Measurements from ENCODE around the gene PRSS35.
A peak's percentile ranks its signal among the peaks of the same experiment; 100 is the strongest.

PRSS35 gene

GRCh38 chr6:83511901-83512681 lies at the start of gene PRSS35:
Gene PRSS35, plus strand, starts transcription at chr6:83512534. Its CDS starts 10,908 bp downstream, at chr6:83523442.
- DNase-seq = peak; percentile 37
- no peaks in the 10 kb centered on the region for H3K9me2 ChIP-seq (replicated peaks; ENCODE audit: insufficient read depth, low read length)
- no peaks in the 10 kb centered on the region for H3K79me2 ChIP-seq (ENCODE audit: low read length)
- TF ChIP-seq EZH2 (optimal IDR thresholded peaks at IDR 0.05; ENCODE audit: low read depth, low read length) (no peak), EZH2phosphoT487 (IDR thresholded peaks at IDR 0.05; ENCODE audit: low read length) (no peak), CTCF (IDR thresholded peaks at IDR 0.05; ENCODE audit: low read length) (no peak)
- H3K27ac ChIP-seq (ENCODE audit: low read length) = no peak within 1 kb of the TSS
- no peaks in the 10 kb centered on the region for H3K27me3 ChIP-seq (replicated peaks; ENCODE audit: insufficient read depth, low read length)
- H3F3A ChIP-seq (ENCODE audit: insufficient read depth, low read length) = no peaks in the 10 kb centered on the region
- 0 out of 2 replicates have a peak within 1 kb of the TSS, but pooled peaks have one; percentile 43 for H2AFZ ChIP-seq (ENCODE audit: low read length)
- H3K4me2 ChIP-seq (ENCODE audit: low read depth, low read length) = peak within 1 kb of the TSS; percentile 52; the same call in 1 of the 2 replicates
- H3K4me3 ChIP-seq (ENCODE audit: low read length) = peak within 1 kb of the TSS; percentile 16; the same call in 1 of the 2 replicates
- no peaks in the 10 kb centered on the region for H3K9me3 ChIP-seq (replicated peaks; ENCODE audit: insufficient read depth, low read length)
- H4K20me1 ChIP-seq (ENCODE audit: insufficient read depth, low read length) = no peaks in the 10 kb centered on the region
- no peaks in the 10 kb centered on the region for H3K4me1 ChIP-seq (ENCODE audit: low read length)
- H3K9ac ChIP-seq (ENCODE audit: low read length) = no peak within 1 kb of the TSS
- H3K36me3 ChIP-seq (replicated peaks; ENCODE audit: insufficient read depth, low read length) = no peaks in the 10 kb centered on the region

GRCh38 chr6:83463886-83464285 lies 48.4 kb upstream of the PRSS35 start:
- Histone ChIP-seq H2AFZ (ENCODE audit: low read length) (no peak overlapping the region), H3K4me1 (ENCODE audit: low read length) (no peaks in the 10 kb centered on the region), H3K27ac (ENCODE audit: low read length) (no peak overlapping the region), H4K20me1 (ENCODE audit: insufficient read depth, low read length) (no peaks in the 10 kb centered on the region), H3K79me2 (ENCODE audit: low read length) (no peaks in the 10 kb centered on the region), H3K36me3 (replicated peaks; ENCODE audit: insufficient read depth, low read length) (no peaks in the 10 kb centered on the region), H3K9ac (ENCODE audit: low read length) (no peak overlapping the region), H3F3A (ENCODE audit: insufficient read depth, low read length) (no peaks in the 10 kb centered on the region), H3K4me3 (ENCODE audit: low read length) (no peak overlapping the region), H3K9me2 (replicated peaks; ENCODE audit: insufficient read depth, low read length) (no peaks in the 10 kb centered on the region), H3K27me3 (replicated peaks; ENCODE audit: insufficient read depth, low read length) (no peaks in the 10 kb centered on the region), H3K4me2 (ENCODE audit: low read depth, low read length) (no peak overlapping the region), H3K9me3 (replicated peaks; ENCODE audit: insufficient read depth, low read length) (no peaks in the 10 kb centered on the region)
- TF ChIP-seq EZH2phosphoT487 (IDR thresholded peaks at IDR 0.05; ENCODE audit: low read length) (no peak), EZH2 (optimal IDR thresholded peaks at IDR 0.05; ENCODE audit: low read depth, low read length) (no peak), CTCF (IDR thresholded peaks at IDR 0.05; ENCODE audit: low read length) (no peak)
- no peak for DNase-seq

GRCh38 chr6:83464381-83465140 lies 47.8 kb upstream of the PRSS35 start:
- Histone ChIP-seq H3K27me3 (replicated peaks; ENCODE audit: insufficient read depth, low read length) (no peaks in the 10 kb centered on the region), H3K4me3 (ENCODE audit: low read length) (no peak overlapping the region), H3K4me1 (ENCODE audit: low read length) (no peaks in the 10 kb centered on the region), H2AFZ (ENCODE audit: low read length) (no peak overlapping the region), H4K20me1 (ENCODE audit: insufficient read depth, low read length) (no peaks in the 10 kb centered on the region), H3K36me3 (replicated peaks; ENCODE audit: insufficient read depth, low read length) (no peaks in the 10 kb centered on the region), H3F3A (ENCODE audit: insufficient read depth, low read length) (no peaks in the 10 kb centered on the region), H3K9ac (ENCODE audit: low read length) (no peak overlapping the region), H3K9me3 (replicated peaks; ENCODE audit: insufficient read depth, low read length) (no peaks in the 10 kb centered on the region), H3K4me2 (ENCODE audit: low read depth, low read length) (no peak overlapping the region), H3K9me2 (replicated peaks; ENCODE audit: insufficient read depth, low read length) (no peaks in the 10 kb centered on the region), H3K79me2 (ENCODE audit: low read length) (no peaks in the 10 kb centered on the region), H3K27ac (ENCODE audit: low read length) (no peak overlapping the region)
- DNase-seq = no peak
- TF ChIP-seq EZH2 (optimal IDR thresholded peaks at IDR 0.05; ENCODE audit: low read depth, low read length) (no peak), EZH2phosphoT487 (IDR thresholded peaks at IDR 0.05; ENCODE audit: low read length) (no peak), CTCF (IDR thresholded peaks at IDR 0.05; ENCODE audit: low read length) (no peak)
